Endothelial cell of umbilical vein (primary cell): ENCODE measurements around the gene C8A. TPM values are rescaled to one million over a fixed set of nuclear protein-coding genes. Genes with fewer than 3 reads are reported as not detected.

Experiments
- BruUV-seq: library from RNA; stranded (reverse); fragments of 400-500 nt; replicated peaks from 2 replicates; lab custom pipeline; 2021; lab: Mats Ljungman, UMichigan
- CTCF ChIA-PET: fragments of 300-600, 350-600 bp; sonication (Branson Sonifier 250); formaldehyde crosslinking; loops from one replicate; lab custom pipeline; 2021; ENCODE audit warnings: antibody characterized with exemption, inconsistent platforms; lab: Charles Lee
- POLR2A ChIA-PET: fragments of 300-600, 350-600 bp; sonication (Branson Sonifier 250); formaldehyde crosslinking; loops from one replicate; lab custom pipeline; 2021; ENCODE audit warnings: antibody characterized with exemption, inconsistent platforms; lab: Charles Lee
- DNase-seq: peaks from one replicate; pipeline ENCODE4 v3.0.0-alpha.2; 2011; ENCODE audit warnings: low read depth, low spot score
- FAIRE-seq: peaks from 2 replicates; lab custom pipeline; 2011; peaks lifted over from hg19 to GRCh38; lab: Jason Lieb, UNC
- H2AFZ ChIP-seq: 2 replicates; pipeline ENCODE4 v1.6.0; 2012; ENCODE audit warnings: low read depth, low read length, control low read depth, inconsistent platforms
- H3K27ac ChIP-seq: 2 replicates; pipeline ENCODE4 v1.5.1; 2011; ENCODE audit warnings: low read depth, mild to moderate bottlenecking, control low read depth, low read length, moderate library complexity; ENCODE audit not compliant: insufficient read depth
- H3K27me3 ChIP-seq, 2 experiments: 2 replicates each; pipeline versions ENCODE4 v1.6.0 to v1.6.1; 2011; ENCODE audit warnings: low read length in 2 of 2, mixed read lengths in 1 of 2; ENCODE audit not compliant: control insufficient read depth in 2 of 2, insufficient read depth in 2 of 2
- H3K36me3 ChIP-seq, 2 experiments: 2 replicates in 1 of 2; 3 replicates in 1 of 2; pipeline ENCODE4 v1.5.1; 2011; ENCODE audit warnings: low read length in 2 of 2, mild to moderate bottlenecking in 1 of 2, moderate library complexity in 1 of 2; ENCODE audit not compliant: control insufficient read depth in 2 of 2, insufficient read depth in 2 of 2; ENCODE audit errors: extremely low read depth in 1 of 2
- H3K4me1 ChIP-seq: 3 replicates; pipeline ENCODE4 v1.5.1; 2011; ENCODE audit warnings: mild to moderate bottlenecking, low read length; ENCODE audit not compliant: control insufficient read depth, insufficient read depth; ENCODE audit errors: extremely low read depth
- H3K4me2 ChIP-seq: 2 replicates; pipeline ENCODE4 v1.6.1; 2011; ENCODE audit warnings: low read length, control low read depth, mixed read lengths; ENCODE audit not compliant: insufficient read depth
- H3K4me3 ChIP-seq, 3 experiments: fragments of 200-600 bp in 1 of 3; sonication (generic), shearing (Covaris generic) in 1 of 3; replicated peaks in 1 of 3; 2 replicates each; pipeline ENCODE4 v1.5.1; 2011 to 2016; ENCODE audit warnings: control low read depth in 3 of 3, low read length in 3 of 3, mild to moderate bottlenecking in 2 of 3, inconsistent platforms in 1 of 3, low read depth in 1 of 3, moderate library complexity in 1 of 3; ENCODE audit not compliant: insufficient read depth in 1 of 3
- H3K79me2 ChIP-seq: 2 replicates; pipeline ENCODE4 v1.6.0; 2012; ENCODE audit warnings: low read length, inconsistent platforms; ENCODE audit not compliant: control insufficient read depth, insufficient read depth
- H3K9ac ChIP-seq: replicated peaks from 2 replicates; pipeline ENCODE3; 2011; ENCODE audit warnings: low read length, control low read depth; ENCODE audit not compliant: insufficient read depth; ENCODE audit errors: extremely low read depth
- H3K9me1 ChIP-seq: replicated peaks from 3 replicates; pipeline ENCODE4 v1.6.0; 2011; ENCODE audit warnings: mild to moderate bottlenecking, low read length; ENCODE audit not compliant: control insufficient read depth, insufficient read depth; ENCODE audit errors: extremely low read depth
- H3K9me3 ChIP-seq: replicated peaks from 2 replicates; pipeline ENCODE4 v1.5.1; 2012; ENCODE audit warnings: low read length, inconsistent platforms; ENCODE audit not compliant: control insufficient read depth, insufficient read depth
- H4K20me1 ChIP-seq: replicated peaks from 2 replicates; pipeline ENCODE3; 2011; ENCODE audit warnings: mild to moderate bottlenecking, low read length; ENCODE audit not compliant: control insufficient read depth, insufficient read depth; ENCODE audit errors: extremely low read depth
- CTCF ChIP-seq, 2 donors: IDR thresholded peaks; 1 replicate in 1 of 2; 2 replicates in 1 of 2; pipeline ENCODE4 v1.5.1; 2011; ENCODE audit warnings: low read length in 2 of 2, mild to moderate bottlenecking in 2 of 2, moderate library complexity in 2 of 2, control low read depth in 1 of 2, inconsistent platforms in 1 of 2, low read depth in 1 of 2; ENCODE audit not compliant: insufficient read depth in 1 of 2; ENCODE audit errors: extremely low read depth in 1 of 2
- EZH2 ChIP-seq: IDR thresholded peaks from 2 replicates; pipeline ENCODE4 v1.6.1; 2012; ENCODE audit warnings: borderline replicate concordance, low read depth, mild to moderate bottlenecking, moderate library complexity, low read length, inconsistent platforms; ENCODE audit not compliant: severe bottlenecking
- GATA2 ChIP-seq: IDR thresholded peaks from 2 replicates; pipeline ENCODE4 v1.7.0; 2011; ENCODE audit warnings: low read depth, mild to moderate bottlenecking, moderate library complexity, mixed read lengths, low read length; ENCODE audit not compliant: insufficient read length, insufficient read depth
- MAX ChIP-seq: IDR thresholded peaks from 2 replicates; pipeline ENCODE4 v1.6.1; 2011; ENCODE audit not compliant: insufficient read depth, insufficient read length
- POLR2A ChIP-seq: IDR thresholded peaks from 2 replicates; pipeline ENCODE4 v1.6.1; 2012; ENCODE audit warnings: low read depth, mild to moderate bottlenecking, control low read depth, low read length
- dilution Hi-C: fragments of 300-500 bp; cut with MboI; formaldehyde crosslinking; loops from one replicate; pipeline ENCODE4 v1.15.0; 2019; ENCODE audit warnings: low sequenced_read_pairs; ENCODE audit not compliant: extremely low pct_ligation_motif_present
- intact Hi-C: fragments of 100-400 bp; cut with micrococcal nuclease; formaldehyde crosslinking; loops from one replicate; pipeline ENCODE4 v1.10.0; 2022
- polyA plus RNA-seq, 4 experiments: library from polyadenylated mRNA; depleted of rRNA in 3 of 4; stranded (reverse) in 3 of 4; unstranded in 1 of 4; fragments of >200 nt; gene quantifications; 2 replicates each; pipeline versions ENCODE4 v1.2.1 to v1.2.3, GENCODE V29; 2011 to 2012; ENCODE audit warnings: missing spikeins in 1 of 4
- total RNA-seq: library from RNA; stranded (reverse); gene quantifications from 2 replicates; pipeline ENCODE4 v1.2.3, GENCODE V29; 2021

Gene C8A
- total and polyA plus RNA-seq, 2 donors (not counting 3 experiments of a cell fraction or from before 2014, with no cell fraction given) = not detected

- no peaks in the 10 kb centered on the region for H4K20me1 ChIP-seq
Measured at GRCh38 chr1:56852476-56852875, 2.1 kb upstream of the C8A start.

More at GRCh38 chr1:56852476-56852875, 2.1 kb upstream of the C8A start:
- TF ChIP-seq MAX = no peak
- TF ChIP-seq EZH2 = no peak
- TF ChIP-seq GATA2 = no peak
- no peak for TF ChIP-seq CTCF (IDR thresholded peaks at IDR 0.05; ENCODE audit: extremely low read depth in 1 of 2, insufficient read depth in 1 of 2, low read depth in 1 of 2, low read length in 2 of 2)
- no peak for TF ChIP-seq POLR2A
- H3K4me1 ChIP-seq = no peaks in the 10 kb centered on the region
- H3K79me2 ChIP-seq = no peaks in the 10 kb centered on the region
- H3K4me3 ChIP-seq = no peak overlapping the region
- no peaks in the 10 kb centered on the region for H3K36me3 ChIP-seq
- BruUV-seq = no TSS peak
- no peaks in the 10 kb centered on the region for H3K9me1 ChIP-seq
- no peak overlapping the region for H3K9ac ChIP-seq
- ChIA-PET CTCF (interaction anchor here (0.5 kb wide), 1 partner anchor 1579 kb away, joined by 3 read pairs; no protein-coding TSS in a partner anchor), POLR2A (no interaction called here)
- FAIRE-seq = no peak
- no peaks in the 10 kb centered on the region for H3K9me3 ChIP-seq
- dilution Hi-C loops (no loop called here), intact Hi-C loops (no loop called here)
- no peak overlapping the region for H3K4me2 ChIP-seq
- DNase-seq = no peak
- H2AFZ ChIP-seq = no peak overlapping the region
- H3K27me3 ChIP-seq = no peaks in the 10 kb centered on the region
- H3K27ac ChIP-seq = no peak overlapping the region
